Measurements from ENCODE around the gene PIWIL1. TPM values are rescaled to one million over a fixed set of nuclear protein-coding genes. Genes with fewer than 3 reads are reported as not detected.

The PIWIL1 gene
- total RNA-seq, 1 donor from 2014 or later = 0.08 TPM

DNA sequence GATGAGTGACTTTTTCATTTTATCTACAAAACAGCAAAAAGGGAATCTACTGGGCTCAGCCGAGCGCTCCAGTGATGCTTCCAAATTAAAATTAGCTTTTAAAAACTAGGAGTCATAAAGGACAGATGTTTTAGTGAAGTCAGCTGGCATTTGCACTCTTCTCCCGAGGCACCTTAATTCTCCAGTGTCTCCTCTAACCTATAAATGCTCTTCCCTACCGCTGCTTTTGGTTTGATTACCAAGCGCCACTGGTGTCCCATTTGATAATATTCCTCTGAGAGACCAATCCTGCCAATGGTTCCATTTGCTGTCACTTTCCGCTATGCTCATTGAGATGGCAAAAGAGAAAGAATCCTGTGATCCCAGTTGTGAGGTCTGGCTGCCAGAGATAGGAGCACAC lies 29.3 kb upstream of the PIWIL1 start:
- H3K36me3 ChIP-seq (ENCODE audit: control insufficient read depth, insufficient read depth, low read length) = no peaks in the 10 kb centered on the region
- H3K27me3 ChIP-seq (ENCODE audit: control insufficient read depth, insufficient read depth, low read length) = no peaks in the 10 kb centered on the region

GRCh38 chr12:130316251-130316650 lies 21.4 kb upstream of the PIWIL1 start:
- TF ChIP-seq CTCF (IDR thresholded peaks at IDR 0.05; ENCODE audit: insufficient read depth, low read length, poor library complexity, severe bottlenecking) = no peak
- no peak overlapping the region for H3K4me3 ChIP-seq (ENCODE audit: low read depth, low read length)
- DNase-seq (ENCODE audit: low read depth) = no peak
- H3K36me3 ChIP-seq (ENCODE audit: control insufficient read depth, insufficient read depth, low read length) = no peaks in the 10 kb centered on the region
- no peaks in the 10 kb centered on the region for H3K27me3 ChIP-seq (ENCODE audit: control insufficient read depth, insufficient read depth, low read length)

More for the DNA sequence above, 29.3 kb upstream of the PIWIL1 start:
- no peak for TF ChIP-seq CTCF (IDR thresholded peaks at IDR 0.05; ENCODE audit: insufficient read depth, low read length, poor library complexity, severe bottlenecking)
- no peak overlapping the region for H3K4me3 ChIP-seq (ENCODE audit: low read depth, low read length)
- DNase-seq (ENCODE audit: low read depth) = no peak

DNA sequence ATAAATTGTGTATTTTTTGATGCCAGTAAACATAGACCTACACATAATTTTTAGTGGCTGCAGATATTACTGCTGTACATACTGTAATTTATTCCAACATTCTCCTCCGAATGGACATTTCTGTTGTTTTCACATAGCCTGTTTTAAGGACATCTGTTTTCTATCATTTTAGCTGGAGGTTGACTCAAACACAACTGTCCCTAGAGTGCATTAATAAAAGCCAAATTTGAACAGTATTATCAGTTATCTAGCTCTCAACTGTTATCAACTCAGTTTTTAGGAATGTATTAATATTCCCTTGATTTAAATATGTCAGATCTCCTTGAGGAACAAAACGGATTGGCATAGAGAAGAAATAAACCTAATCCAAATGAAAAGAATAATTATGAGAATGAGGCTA lies 17.2 kb upstream of the PIWIL1 start:
- no peak for DNase-seq (ENCODE audit: low read depth)
- Histone ChIP-seq H3K36me3 (ENCODE audit: control insufficient read depth, insufficient read depth, low read length) (no peaks in the 10 kb centered on the region), H3K4me3 (ENCODE audit: low read depth, low read length) (no peak overlapping the region), H3K27me3 (ENCODE audit: control insufficient read depth, insufficient read depth, low read length) (no peaks in the 10 kb centered on the region)
- TF ChIP-seq CTCF (IDR thresholded peaks at IDR 0.05; ENCODE audit: insufficient read depth, low read length, poor library complexity, severe bottlenecking) = no peak

- no peaks in the 10 kb centered on the region for H3K27me3 ChIP-seq (ENCODE audit: control insufficient read depth, insufficient read depth, low read length)
- H3K4me3 ChIP-seq (ENCODE audit: low read depth, low read length) = no peak overlapping the region
- DNase-seq (ENCODE audit: low read depth) = no peak
- H3K36me3 ChIP-seq (ENCODE audit: control insufficient read depth, insufficient read depth, low read length) = no peaks in the 10 kb centered on the region
- TF ChIP-seq CTCF (IDR thresholded peaks at IDR 0.05; ENCODE audit: insufficient read depth, low read length, poor library complexity, severe bottlenecking) = no peak
These were observed 15.4 kb upstream of the PIWIL1 start for GRCh38 chr12:130322263-130322662.

GRCh38 chr12:130330685-130331084 lies 7.0 kb upstream of the PIWIL1 start:
- DNase-seq (ENCODE audit: low read depth) = no peak
- Histone ChIP-seq H3K36me3 (ENCODE audit: control insufficient read depth, insufficient read depth, low read length) (no peaks in the 10 kb centered on the region), H3K4me3 (ENCODE audit: low read depth, low read length) (no peak overlapping the region), H3K27me3 (ENCODE audit: control insufficient read depth, insufficient read depth, low read length) (no peaks in the 10 kb centered on the region)
- no peak for TF ChIP-seq CTCF (IDR thresholded peaks at IDR 0.05; ENCODE audit: insufficient read depth, low read length, poor library complexity, severe bottlenecking)

GRCh38 chr12:130331146-130331545 lies 6.5 kb upstream of the PIWIL1 start:
- Histone ChIP-seq H3K4me3 (ENCODE audit: low read depth, low read length) (no peak overlapping the region), H3K27me3 (ENCODE audit: control insufficient read depth, insufficient read depth, low read length) (no peaks in the 10 kb centered on the region), H3K36me3 (ENCODE audit: control insufficient read depth, insufficient read depth, low read length) (no peaks in the 10 kb centered on the region)
- DNase-seq (ENCODE audit: low read depth) = no peak
- TF ChIP-seq CTCF (IDR thresholded peaks at IDR 0.05; ENCODE audit: insufficient read depth, low read length, poor library complexity, severe bottlenecking) = no peak

Data from kidney epithelial cell (primary cell).